Central memory CD8-positive, alpha-beta T cell (primary cell): ENCODE data around the gene EPM2A.

ENCODE experiments used
- ATAC-seq: fragments of 150-1000 bp; cut with Tn5 transposase; replicated peaks from 2 replicates; pipeline ENCODE4 v1.10.0; 2022; ENCODE audit warnings: mild to moderate bottlenecking, moderate FRiP score, moderate number of reproducible peaks; ENCODE audit not compliant: poor library complexity, severe bottlenecking; ENCODE audit errors: extremely low read depth
- DNase-seq, 2 donors: peaks; one replicate each; pipeline ENCODE4 v3.0.0; 2021; ENCODE audit warnings: low spot score in 2 of 2
- H3K27ac Mint-ChIP-seq: one replicate; pipeline ENCODE4 v1.8.0; 2022; ENCODE audit warnings: low read depth, mild to moderate bottlenecking, moderate library complexity, mixed read lengths
- H3K27me3 Mint-ChIP-seq: one replicate; pipeline ENCODE4 v1.8.0; 2022; ENCODE audit warnings: mixed read lengths
- H3K36me3 Mint-ChIP-seq: one replicate; pipeline ENCODE4 v1.8.0; 2022; ENCODE audit warnings: mild to moderate bottlenecking, moderate library complexity, mixed read lengths; ENCODE audit not compliant: insufficient read depth
- H3K4me1 Mint-ChIP-seq: one replicate; pipeline ENCODE4 v1.8.0; 2022; ENCODE audit warnings: mixed read lengths
- H3K4me3 Mint-ChIP-seq: one replicate; pipeline ENCODE4 v1.8.0; 2022; ENCODE audit warnings: mild to moderate bottlenecking, moderate library complexity, mixed read lengths
- H3K9me3 Mint-ChIP-seq: one replicate; pipeline ENCODE4 v1.8.0; 2022; ENCODE audit warnings: mixed read lengths

Gene EPM2A

DNA sequence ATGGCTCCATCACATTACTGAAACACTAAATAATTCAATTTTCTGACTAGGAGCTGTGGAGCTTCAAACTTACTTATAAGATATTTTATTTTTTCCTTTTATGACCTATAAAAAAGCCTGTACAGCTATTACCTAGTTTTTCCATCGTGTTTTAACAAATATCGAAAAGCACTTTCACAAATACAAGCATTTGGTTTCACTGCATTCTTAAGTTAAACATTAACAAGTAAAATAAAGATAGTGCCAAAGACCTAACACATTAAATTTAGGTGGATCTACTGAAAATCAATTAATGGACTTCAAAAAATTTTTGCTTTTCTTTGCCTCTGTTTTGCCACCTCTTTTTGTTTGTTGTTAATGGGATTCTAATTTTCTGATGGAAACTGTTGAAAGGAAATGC lies 83.3 kb downstream of the EPM2A start:
- Mint-ChIP-seq H3K27ac (no peak overlapping the region), H3K4me3 (no peak overlapping the region), H3K36me3 (peaks cover under 1% of the 10 kb centered on the region), H3K27me3 (no peaks in the 10 kb centered on the region), H3K4me1 (no peaks in the 10 kb centered on the region), H3K9me3 (no peaks in the 10 kb centered on the region)
- DNase-seq = no peak
- ATAC-seq = no peak

DNA sequence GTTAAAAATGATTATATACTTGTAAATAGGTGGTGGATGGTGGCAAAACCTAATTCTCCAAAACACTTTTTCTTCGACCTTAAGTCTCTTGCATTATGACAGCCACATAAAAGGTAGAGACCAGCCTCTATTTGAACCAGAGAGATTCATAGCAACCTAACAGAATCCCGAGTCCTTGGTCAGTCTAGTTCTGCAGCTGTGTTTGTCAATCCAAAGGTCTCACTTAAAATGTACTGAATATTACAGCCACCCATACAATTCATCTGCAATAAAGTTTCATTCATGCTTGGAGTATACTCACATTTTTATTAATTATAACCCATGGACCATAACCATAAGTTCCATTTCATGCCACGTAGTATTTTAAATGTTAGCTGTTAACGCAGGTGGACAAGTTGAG lies 87.2 kb downstream of the EPM2A start:
- H3K9me3 Mint-ChIP-seq = no peaks in the 10 kb centered on the region
- no peak for ATAC-seq
- no peak overlapping the region for H3K4me3 Mint-ChIP-seq
- no peaks in the 10 kb centered on the region for H3K36me3 Mint-ChIP-seq
- no peak overlapping the region for H3K27ac Mint-ChIP-seq
- H3K27me3 Mint-ChIP-seq = no peaks in the 10 kb centered on the region
- no peak for DNase-seq
- H3K4me1 Mint-ChIP-seq = no peaks in the 10 kb centered on the region

GRCh38 chr6:145647602-145648001 lies 87.7 kb downstream of the EPM2A start:
- Mint-ChIP-seq H3K27ac (no peak overlapping the region), H3K27me3 (no peaks in the 10 kb centered on the region), H3K4me3 (no peak overlapping the region), H3K4me1 (no peaks in the 10 kb centered on the region), H3K36me3 (no peaks in the 10 kb centered on the region), H3K9me3 (no peaks in the 10 kb centered on the region)
- no peak for ATAC-seq
- no peak for DNase-seq

DNA sequence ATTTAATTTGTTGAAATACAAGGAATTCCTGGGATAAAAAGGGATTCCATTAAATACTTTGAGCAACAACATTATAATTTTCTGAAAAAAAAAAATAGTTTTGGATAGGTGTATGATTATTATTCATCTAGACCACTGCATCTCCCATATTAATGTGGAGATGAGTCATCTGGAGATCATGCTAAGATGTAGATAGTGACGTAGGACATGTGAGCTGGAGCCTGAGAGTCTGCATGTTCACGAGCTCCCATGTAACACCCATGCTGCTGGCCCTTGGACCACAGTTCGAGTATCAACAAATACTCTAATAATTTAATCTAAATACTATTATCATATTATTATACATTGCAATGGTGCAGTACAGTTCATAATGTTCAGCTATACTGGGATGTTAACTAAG lies 91.6 kb downstream of the EPM2A start:
- no peak for DNase-seq
- H3K27ac Mint-ChIP-seq = no peak overlapping the region

GRCh38 chr6:145633981-145634627 lies 101.2 kb downstream of the EPM2A start:
- peak; percentile 52 for ATAC-seq

More for the DNA sequence above, 91.6 kb downstream of the EPM2A start:
- no peak overlapping the region for H3K4me3 Mint-ChIP-seq
- no peaks in the 10 kb centered on the region for H3K27me3 Mint-ChIP-seq
- H3K4me1 Mint-ChIP-seq = no peaks in the 10 kb centered on the region
- no peaks in the 10 kb centered on the region for H3K9me3 Mint-ChIP-seq
- H3K36me3 Mint-ChIP-seq = no peaks in the 10 kb centered on the region
- no peak for ATAC-seq

DNA sequence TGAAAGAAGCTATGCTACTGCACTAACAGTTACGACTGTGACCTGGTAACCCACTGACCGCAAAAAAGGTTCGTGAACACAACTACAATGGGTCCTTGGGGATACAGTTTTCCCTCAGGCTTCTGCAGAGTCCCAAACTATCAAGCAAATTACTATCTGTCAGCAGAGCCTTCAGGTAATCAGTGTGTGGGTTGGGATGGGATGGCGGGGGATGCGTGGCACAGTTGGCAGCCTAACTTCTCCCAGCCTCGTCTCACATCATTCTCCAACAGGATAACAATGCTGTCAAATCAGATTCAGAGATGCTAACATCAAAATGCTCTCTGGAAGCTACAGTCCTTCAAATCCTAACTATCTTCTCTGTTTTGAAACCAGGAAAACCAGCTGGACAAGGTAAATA lies 102.3 kb downstream of the EPM2A start:
- DNase-seq (no peak), ATAC-seq (no peak)
- Mint-ChIP-seq H3K9me3 (no peaks in the 10 kb centered on the region), H3K27ac (no peak overlapping the region), H3K27me3 (no peaks in the 10 kb centered on the region), H3K4me3 (no peak overlapping the region), H3K36me3 (peaks cover 1% of the 10 kb centered on the region), H3K4me1 (no peaks in the 10 kb centered on the region)

More at GRCh38 chr6:145633981-145634627, 101.2 kb downstream of the EPM2A start:
- no peak overlapping the region for H3K4me3 Mint-ChIP-seq
- no peak overlapping the region for H3K27ac Mint-ChIP-seq
- no peaks in the 10 kb centered on the region for H3K36me3 Mint-ChIP-seq
- no peaks in the 10 kb centered on the region for H3K27me3 Mint-ChIP-seq
- no peaks in the 10 kb centered on the region for H3K9me3 Mint-ChIP-seq
- peak; percentile 50 to 59 for DNase-seq
- no peaks in the 10 kb centered on the region for H3K4me1 Mint-ChIP-seq

DNA sequence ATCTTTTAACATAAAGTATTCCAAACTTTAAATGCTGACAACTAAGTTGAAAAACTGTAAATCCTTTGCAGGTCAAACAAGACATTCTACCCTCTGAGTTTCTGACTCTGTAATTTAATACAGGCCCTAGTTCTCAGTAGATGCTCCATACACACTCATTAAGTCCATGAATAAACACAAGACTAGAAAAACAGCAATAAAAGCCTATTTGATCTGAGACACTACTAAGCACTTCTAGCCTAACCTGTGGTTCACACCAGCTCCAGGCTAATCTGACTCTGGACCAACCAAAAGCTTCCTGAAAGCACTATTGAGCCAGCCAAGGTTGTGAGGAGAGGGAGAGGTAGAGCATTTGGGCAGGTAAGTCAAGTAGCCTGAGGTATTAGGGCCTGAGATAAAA lies 103.9 kb downstream of the EPM2A start:
- ATAC-seq = no peak
- H3K27me3 Mint-ChIP-seq = no peaks in the 10 kb centered on the region
- H3K36me3 Mint-ChIP-seq = peaks cover 1% of the 10 kb centered on the region
- H3K4me3 Mint-ChIP-seq = no peak overlapping the region
- no peaks in the 10 kb centered on the region for H3K4me1 Mint-ChIP-seq
- DNase-seq = no peak
- H3K9me3 Mint-ChIP-seq = no peaks in the 10 kb centered on the region
- no peak overlapping the region for H3K27ac Mint-ChIP-seq

DNA sequence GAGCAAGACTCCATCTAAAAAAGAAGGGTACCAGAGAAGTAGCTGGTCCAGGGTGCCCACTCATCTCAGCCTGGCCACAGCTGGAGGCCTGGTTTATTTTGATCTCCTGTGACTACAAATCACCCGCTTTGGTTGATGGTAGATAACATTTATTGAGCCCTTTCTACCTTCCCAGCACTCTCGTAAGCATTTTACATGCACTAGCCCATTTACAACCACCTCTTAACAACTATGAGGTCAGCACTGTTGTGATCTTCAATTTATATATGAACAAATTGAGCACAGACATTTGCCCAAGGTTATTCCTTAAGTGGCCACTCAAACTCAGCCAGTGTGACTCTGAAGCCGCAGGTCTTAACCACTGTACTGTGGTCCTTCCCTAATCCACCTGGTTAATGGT lies 104.7 kb downstream of the EPM2A start:
- H3K9me3 Mint-ChIP-seq = no peaks in the 10 kb centered on the region
- H3K27me3 Mint-ChIP-seq = no peaks in the 10 kb centered on the region
- ATAC-seq = no peak
- H3K27ac Mint-ChIP-seq = no peak overlapping the region
- no peaks in the 10 kb centered on the region for H3K4me1 Mint-ChIP-seq
- no peak overlapping the region for H3K4me3 Mint-ChIP-seq
- H3K36me3 Mint-ChIP-seq = peaks cover 1% of the 10 kb centered on the region
- no peak for DNase-seq

DNA sequence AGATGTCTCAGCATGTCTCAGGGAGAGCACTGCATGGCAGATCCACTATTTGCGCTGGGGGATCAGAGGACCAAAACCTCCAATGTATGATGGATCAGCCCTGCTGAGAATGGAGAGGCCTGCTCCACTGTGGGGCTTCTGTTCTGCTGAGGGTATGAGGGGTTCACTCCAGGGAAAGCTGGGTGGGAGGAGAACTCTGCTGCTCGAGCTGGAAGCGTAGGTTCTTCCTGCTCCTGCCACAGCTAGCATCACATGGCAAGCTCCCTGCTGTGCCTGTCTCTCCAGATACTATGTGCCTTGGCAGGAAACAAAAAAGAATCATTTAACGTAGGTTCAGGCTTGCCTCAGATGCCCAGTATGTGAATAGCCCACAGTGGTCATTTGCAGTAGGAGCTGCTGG lies 105.8 kb downstream of the EPM2A start:
- H3K9me3 Mint-ChIP-seq = no peaks in the 10 kb centered on the region

GRCh38 chr6:145627451-145627850 lies 107.9 kb downstream of the EPM2A start:
- no peaks in the 10 kb centered on the region for H3K27me3 Mint-ChIP-seq
- H3K36me3 Mint-ChIP-seq = peaks cover 1% of the 10 kb centered on the region
- H3K4me3 Mint-ChIP-seq = no peak overlapping the region
- no peaks in the 10 kb centered on the region for H3K9me3 Mint-ChIP-seq
- DNase-seq = no peak
- no peak overlapping the region for H3K27ac Mint-ChIP-seq
- H3K4me1 Mint-ChIP-seq = no peaks in the 10 kb centered on the region
- no peak for ATAC-seq

More for the DNA sequence above, 105.8 kb downstream of the EPM2A start:
- Mint-ChIP-seq H3K4me1 (no peaks in the 10 kb centered on the region), H3K27me3 (no peaks in the 10 kb centered on the region), H3K27ac (no peak overlapping the region), H3K36me3 (peaks cover 1% of the 10 kb centered on the region), H3K4me3 (no peak overlapping the region)
- DNase-seq = no peak
- ATAC-seq = no peak

DNA sequence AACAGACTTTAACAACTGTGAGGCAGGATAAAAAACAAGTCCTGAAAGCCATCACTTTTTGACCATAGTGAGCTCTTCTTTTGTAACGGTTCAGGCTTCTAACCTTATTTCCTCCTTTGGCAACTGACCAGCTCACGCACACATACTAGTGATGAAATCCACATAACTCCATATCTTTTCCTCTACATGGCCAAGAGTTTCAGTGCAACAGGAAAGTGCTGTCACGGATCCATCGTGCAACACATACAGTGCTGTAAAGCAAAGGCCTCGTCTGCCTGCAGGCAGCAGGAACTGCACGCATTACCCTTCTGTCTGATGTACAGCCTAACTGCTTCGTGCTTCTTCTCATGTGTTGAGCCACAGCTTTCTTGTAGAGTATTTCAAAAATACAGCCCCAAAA lies 108.5 kb downstream of the EPM2A start:
- no peak for DNase-seq
- H3K27me3 Mint-ChIP-seq = no peaks in the 10 kb centered on the region
- no peaks in the 10 kb centered on the region for H3K4me1 Mint-ChIP-seq
- no peak for ATAC-seq
- no peaks in the 10 kb centered on the region for H3K9me3 Mint-ChIP-seq
- H3K27ac Mint-ChIP-seq = no peak overlapping the region
- H3K4me3 Mint-ChIP-seq = no peak overlapping the region
- peaks cover 1% of the 10 kb centered on the region for H3K36me3 Mint-ChIP-seq

DNA sequence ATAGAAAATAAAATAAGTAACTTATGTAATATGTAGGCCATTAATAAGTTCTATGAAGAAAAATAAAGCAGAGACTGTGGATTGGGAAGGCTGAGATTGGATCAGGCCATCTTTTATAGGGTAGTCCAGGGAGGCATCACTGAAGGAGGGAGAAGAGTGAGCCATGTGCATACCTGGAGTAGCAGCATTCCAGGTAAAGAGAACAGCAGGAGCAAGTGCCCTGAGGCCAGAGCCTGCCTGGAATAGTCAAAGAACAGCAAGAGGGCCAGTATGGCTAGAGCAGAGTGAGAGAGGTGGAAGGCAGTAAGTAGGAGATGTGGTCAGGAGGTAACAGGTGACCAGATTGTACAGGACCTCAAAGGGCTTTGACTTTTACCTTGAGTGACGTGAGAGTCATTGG lies 112.1 kb downstream of the EPM2A start:
- no peak overlapping the region for H3K27ac Mint-ChIP-seq
- H3K9me3 Mint-ChIP-seq = no peaks in the 10 kb centered on the region
- no peak for DNase-seq
- no peaks in the 10 kb centered on the region for H3K27me3 Mint-ChIP-seq
- ATAC-seq = no peak
- peaks cover 3% of the 10 kb centered on the region for H3K36me3 Mint-ChIP-seq
- no peak overlapping the region for H3K4me3 Mint-ChIP-seq
- H3K4me1 Mint-ChIP-seq = no peaks in the 10 kb centered on the region

GRCh38 chr6:145621776-145622175 lies 113.5 kb downstream of the EPM2A start:
- no peaks in the 10 kb centered on the region for H3K4me1 Mint-ChIP-seq
- no peak for ATAC-seq
- no peak for DNase-seq
- no peak overlapping the region for H3K27ac Mint-ChIP-seq
- peaks cover 2% of the 10 kb centered on the region for H3K36me3 Mint-ChIP-seq
- no peaks in the 10 kb centered on the region for H3K27me3 Mint-ChIP-seq
- H3K4me3 Mint-ChIP-seq = no peak overlapping the region
- peaks cover 5% of the 10 kb centered on the region for H3K9me3 Mint-ChIP-seq
